DOHH2 (cell line): ENCODE measurements around the gene TRMT10C.

Experiments
- EZH2phosphoT487 ChIP-seq: fragments of 200-600 bp; sonication (generic); IDR thresholded peaks from 2 replicates; pipeline ENCODE4 v1.6.1; 2017; ENCODE audit warnings: borderline replicate concordance, mild to moderate bottlenecking, antibody characterized with exemption, low read length, moderate library complexity, mixed read lengths
- TF ChIP-seq, protein P1 (sequence below): fragments of 200-600 bp; sonication (generic); IDR thresholded peaks from one replicate; pipeline ENCODE4 v1.5.1; 2014; ENCODE audit warnings: antibody characterized with exemption, mild to moderate bottlenecking, low read depth, low read length; ENCODE audit not compliant: poor library complexity, severe bottlenecking

DNA sequence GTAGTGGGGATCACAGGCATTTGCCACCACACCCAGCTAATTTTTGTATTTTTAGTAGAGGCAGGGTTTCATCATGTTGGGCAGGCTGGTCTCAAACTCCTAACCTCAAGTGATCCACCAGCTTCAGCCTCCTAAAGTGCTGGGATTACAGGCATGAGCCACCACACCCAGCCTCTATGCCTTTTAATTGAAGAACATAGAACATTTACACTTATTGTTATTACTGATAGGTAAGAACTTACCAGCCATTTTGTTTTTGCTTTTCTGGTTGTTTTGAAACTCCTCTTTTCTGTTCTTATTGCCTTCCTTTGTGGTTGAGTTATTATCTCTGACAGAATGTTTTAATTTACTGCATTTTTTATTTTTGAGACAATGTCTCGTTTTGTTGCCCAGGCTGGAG lies 41.5 kb downstream of the TRMT10C start:
- TF ChIP-seq, protein P1, sequence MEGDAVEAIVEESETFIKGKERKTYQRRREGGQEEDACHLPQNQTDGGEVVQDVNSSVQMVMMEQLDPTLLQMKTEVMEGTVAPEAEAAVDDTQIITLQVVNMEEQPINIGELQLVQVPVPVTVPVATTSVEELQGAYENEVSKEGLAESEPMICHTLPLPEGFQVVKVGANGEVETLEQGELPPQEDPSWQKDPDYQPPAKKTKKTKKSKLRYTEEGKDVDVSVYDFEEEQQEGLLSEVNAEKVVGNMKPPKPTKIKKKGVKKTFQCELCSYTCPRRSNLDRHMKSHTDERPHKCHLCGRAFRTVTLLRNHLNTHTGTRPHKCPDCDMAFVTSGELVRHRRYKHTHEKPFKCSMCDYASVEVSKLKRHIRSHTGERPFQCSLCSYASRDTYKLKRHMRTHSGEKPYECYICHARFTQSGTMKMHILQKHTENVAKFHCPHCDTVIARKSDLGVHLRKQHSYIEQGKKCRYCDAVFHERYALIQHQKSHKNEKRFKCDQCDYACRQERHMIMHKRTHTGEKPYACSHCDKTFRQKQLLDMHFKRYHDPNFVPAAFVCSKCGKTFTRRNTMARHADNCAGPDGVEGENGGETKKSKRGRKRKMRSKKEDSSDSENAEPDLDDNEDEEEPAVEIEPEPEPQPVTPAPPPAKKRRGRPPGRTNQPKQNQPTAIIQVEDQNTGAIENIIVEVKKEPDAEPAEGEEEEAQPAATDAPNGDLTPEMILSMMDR: no peak
- no peak for TF ChIP-seq EZH2phosphoT487
